Stimulated activated memory B cell treated with anti-CD40 and anti-IgM and Interleukin-4, amounts not matched to agents 10 μg/mL and 1 μg/mL and 100 μg/mL, for 72 hours (primary cell): ENCODE results near the gene GPS1.

Source experiments
- ATAC-seq: fragments of 150-1000 bp; cut with Tn5 transposase; 2 replicates; pipeline ENCODE4 v1.10.0; 2021
- H3K27ac Mint-ChIP-seq: one replicate; pipeline ENCODE4 v1.8.0; 2022; ENCODE audit warnings: mild to moderate bottlenecking, mixed read lengths
- H3K27me3 Mint-ChIP-seq: one replicate; pipeline ENCODE4 v1.8.0; 2022; ENCODE audit warnings: mixed read lengths
- H3K36me3 Mint-ChIP-seq: one replicate; pipeline ENCODE4 v1.8.0; 2022; ENCODE audit warnings: mixed read lengths
- H3K4me1 Mint-ChIP-seq: one replicate; pipeline ENCODE4 v1.8.0; 2022; ENCODE audit warnings: mixed read lengths
- H3K4me3 Mint-ChIP-seq: one replicate; pipeline ENCODE4 v1.8.0; 2022; ENCODE audit warnings: mild to moderate bottlenecking, moderate library complexity, mixed read lengths
- H3K9me3 Mint-ChIP-seq: one replicate; pipeline ENCODE4 v1.8.0; 2022; ENCODE audit warnings: mixed read lengths

GPS1 gene

DNA sequence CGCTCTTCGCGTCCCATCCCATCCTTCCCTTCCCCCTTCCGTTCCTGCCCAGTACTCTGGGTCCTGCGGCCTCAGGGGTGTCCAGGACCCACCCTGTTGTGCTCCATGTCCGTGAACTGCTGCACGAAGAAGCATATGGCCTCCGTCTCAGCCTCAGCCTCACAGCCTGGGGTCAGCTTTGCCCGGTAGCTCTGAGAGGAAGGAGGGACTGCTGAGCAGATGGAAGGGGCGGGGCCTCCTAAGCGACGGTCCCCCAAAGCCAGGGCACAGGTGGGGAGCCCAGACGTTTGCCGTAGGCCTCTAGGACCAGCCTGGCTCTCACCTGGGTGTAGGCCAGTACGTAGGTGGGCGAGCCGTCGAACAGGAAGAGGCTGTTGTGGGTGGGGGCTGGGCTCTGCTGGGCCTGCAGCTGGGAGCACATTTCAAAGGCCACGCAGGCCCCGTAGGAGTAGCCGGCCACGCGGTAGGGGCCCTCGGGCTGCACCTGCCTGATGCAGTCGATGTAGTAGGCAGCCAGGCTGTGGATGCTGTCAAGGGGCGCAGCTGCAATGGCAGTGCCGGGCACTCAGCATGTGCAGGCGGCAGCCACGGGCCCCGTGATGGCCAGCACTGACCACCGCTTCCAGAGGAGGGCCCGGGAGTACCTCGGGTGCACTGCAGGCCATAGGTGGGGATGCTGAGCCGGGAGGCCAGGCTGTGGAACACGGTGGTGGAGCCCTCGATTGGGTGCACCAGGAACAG lies 28.5 kb downstream of the GPS1 start:
- H3K4me3 Mint-ChIP-seq = no peak overlapping the region

DNA sequence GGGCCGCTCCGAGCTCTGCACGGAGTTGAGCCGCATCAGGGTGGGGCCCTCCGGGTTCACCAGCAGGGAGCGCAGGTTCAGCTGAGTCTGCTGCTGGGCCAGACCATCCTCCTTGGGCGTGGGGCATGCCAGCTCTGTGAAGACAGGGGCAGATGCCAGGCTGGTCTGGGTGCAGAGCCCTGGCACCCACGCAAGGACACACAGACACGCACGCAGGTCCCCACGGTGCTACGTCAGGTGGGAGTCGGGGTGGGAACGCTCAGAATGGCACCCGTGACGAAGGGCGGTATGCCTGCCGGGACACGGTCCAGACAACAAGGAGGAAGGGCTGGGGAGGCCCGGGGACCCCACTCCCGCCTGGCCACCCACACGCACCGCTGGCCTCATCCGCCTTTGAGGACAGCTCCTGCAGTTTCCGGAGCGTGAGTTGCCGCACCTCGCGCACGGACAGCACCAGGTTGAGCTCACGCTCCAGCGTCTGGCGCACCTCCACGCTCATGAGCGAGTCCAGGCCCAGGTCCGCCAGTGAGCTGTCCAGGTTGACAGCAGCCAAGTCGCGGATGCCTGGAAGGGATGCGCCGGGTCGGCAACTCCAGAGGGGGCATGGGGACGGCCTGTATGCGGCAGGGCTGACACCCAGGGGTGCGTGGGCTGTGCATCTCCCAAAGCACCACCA lies 29.2 kb downstream of the GPS1 start:
- peaks cover 9% of the 10 kb centered on the region for H3K27me3 Mint-ChIP-seq
- H3K4me1 Mint-ChIP-seq = peaks cover 5% of the 10 kb centered on the region
- H3K36me3 Mint-ChIP-seq = peaks cover 72% of the 10 kb centered on the region
- no peak overlapping the region for H3K27ac Mint-ChIP-seq
- no peak for ATAC-seq
- no peak overlapping the region for H3K4me3 Mint-ChIP-seq
- no peaks in the 10 kb centered on the region for H3K9me3 Mint-ChIP-seq

More for the DNA sequence above, 28.5 kb downstream of the GPS1 start:
- Mint-ChIP-seq H3K9me3 (no peaks in the 10 kb centered on the region), H3K36me3 (peaks cover 72% of the 10 kb centered on the region), H3K27me3 (peaks cover 9% of the 10 kb centered on the region), H3K27ac (no peak overlapping the region), H3K4me1 (peaks cover 5% of the 10 kb centered on the region)
- ATAC-seq = no peak

DNA sequence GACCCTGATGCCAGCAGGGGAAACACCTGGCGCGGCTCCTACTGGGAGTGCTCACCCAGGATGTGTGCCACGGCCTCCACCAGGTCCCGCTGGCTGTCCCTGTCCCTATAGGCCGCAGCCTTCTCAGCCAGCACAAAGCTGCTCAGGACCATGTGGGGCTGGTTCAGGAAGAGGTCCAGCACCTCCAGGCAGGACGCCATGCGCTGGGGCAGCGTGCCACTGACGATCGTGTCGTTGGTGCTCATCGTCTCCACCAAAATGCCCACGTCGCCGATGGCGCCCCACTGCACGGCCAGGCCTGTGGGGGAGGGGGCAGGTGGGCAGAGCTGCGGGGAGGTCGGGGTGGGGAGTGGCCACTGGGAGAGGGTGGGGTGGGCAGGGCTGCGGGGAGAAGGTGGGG lies 29.8 kb downstream of the GPS1 start:
- Mint-ChIP-seq H3K27ac (no peak overlapping the region), H3K27me3 (peaks cover 4% of the 10 kb centered on the region)

DNA sequence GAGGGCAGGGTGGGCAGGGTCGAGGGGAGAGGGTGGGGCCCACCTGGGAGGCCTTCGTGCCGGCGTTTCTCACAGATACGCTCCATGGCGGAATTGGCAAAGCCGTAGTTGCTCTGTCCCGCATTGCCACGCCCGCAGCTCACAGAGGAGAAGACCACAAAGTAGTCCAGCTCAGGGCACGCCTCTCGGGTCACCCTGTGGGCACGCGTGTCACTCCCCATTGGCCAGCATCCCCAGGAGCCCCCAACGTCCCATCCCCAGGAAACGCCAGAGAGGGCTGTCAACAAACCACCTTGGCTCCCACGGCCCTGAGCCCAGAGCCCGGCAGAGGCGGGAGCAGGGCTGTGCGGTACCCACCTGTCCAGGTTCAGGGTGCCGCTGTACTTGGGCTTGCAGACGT lies 30.3 kb downstream of the GPS1 start:
- no peaks in the 10 kb centered on the region for H3K27me3 Mint-ChIP-seq
- H3K4me3 Mint-ChIP-seq = no peak overlapping the region
- no peaks in the 10 kb centered on the region for H3K9me3 Mint-ChIP-seq
- no peaks in the 10 kb centered on the region for H3K4me1 Mint-ChIP-seq
- no peak for ATAC-seq
- no peak overlapping the region for H3K27ac Mint-ChIP-seq
- H3K36me3 Mint-ChIP-seq = peaks cover 67% of the 10 kb centered on the region

More for the DNA sequence above, 29.8 kb downstream of the GPS1 start:
- no peaks in the 10 kb centered on the region for H3K9me3 Mint-ChIP-seq
- no peak for ATAC-seq
- H3K4me1 Mint-ChIP-seq = peaks cover 2% of the 10 kb centered on the region
- no peak overlapping the region for H3K4me3 Mint-ChIP-seq
- H3K36me3 Mint-ChIP-seq = peaks cover 71% of the 10 kb centered on the region

DNA sequence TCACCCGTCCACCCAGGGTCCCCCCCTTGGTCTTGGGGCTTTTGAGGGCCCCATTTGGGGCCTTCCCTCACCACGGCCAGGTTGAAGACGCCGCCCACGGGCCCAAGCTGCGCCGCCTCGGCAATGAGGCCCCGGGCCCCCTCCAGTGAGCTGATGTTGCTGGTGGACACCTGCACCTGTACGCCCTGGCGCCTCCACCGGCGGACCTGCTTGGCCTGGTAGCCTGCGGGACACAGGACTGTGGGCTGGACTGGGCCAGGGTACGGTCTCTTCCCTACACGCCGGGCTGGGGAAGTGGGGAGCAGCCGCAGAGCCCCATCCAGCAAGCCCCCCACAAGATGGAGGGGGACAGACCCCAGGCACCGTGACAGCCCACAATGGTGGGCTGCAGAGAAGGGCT lies 30.8 kb downstream of the GPS1 start:
- Mint-ChIP-seq H3K27ac (no peak overlapping the region), H3K9me3 (no peaks in the 10 kb centered on the region), H3K27me3 (no peaks in the 10 kb centered on the region), H3K4me3 (no peak overlapping the region), H3K36me3 (peaks cover 65% of the 10 kb centered on the region), H3K4me1 (no peaks in the 10 kb centered on the region)
- ATAC-seq = no peak

DNA sequence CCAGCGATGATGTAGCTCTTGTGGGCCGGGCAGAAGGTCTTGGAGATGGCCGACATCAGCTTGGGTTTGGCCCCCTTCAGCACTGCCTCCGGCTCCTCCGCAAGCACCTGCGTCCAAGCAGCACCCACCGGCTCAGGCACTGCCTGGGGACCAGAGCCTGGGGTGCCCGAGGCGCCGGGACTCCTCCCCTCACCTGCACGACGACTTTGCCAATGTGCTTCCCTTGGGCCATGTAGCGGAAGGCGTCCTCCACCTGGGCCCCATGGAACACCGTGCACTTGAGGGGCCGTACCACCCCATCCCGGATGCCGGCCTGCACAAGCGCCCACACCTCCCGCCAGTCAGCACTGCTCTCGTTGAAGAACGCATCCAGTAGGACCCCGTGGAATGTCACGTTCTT lies 31.3 kb downstream of the GPS1 start:
- Mint-ChIP-seq H3K27me3 (no peaks in the 10 kb centered on the region), H3K9me3 (no peaks in the 10 kb centered on the region), H3K36me3 (peaks cover 61% of the 10 kb centered on the region), H3K4me3 (no peak overlapping the region), H3K27ac (no peak overlapping the region), H3K4me1 (no peaks in the 10 kb centered on the region)
- ATAC-seq = no peak

DNA sequence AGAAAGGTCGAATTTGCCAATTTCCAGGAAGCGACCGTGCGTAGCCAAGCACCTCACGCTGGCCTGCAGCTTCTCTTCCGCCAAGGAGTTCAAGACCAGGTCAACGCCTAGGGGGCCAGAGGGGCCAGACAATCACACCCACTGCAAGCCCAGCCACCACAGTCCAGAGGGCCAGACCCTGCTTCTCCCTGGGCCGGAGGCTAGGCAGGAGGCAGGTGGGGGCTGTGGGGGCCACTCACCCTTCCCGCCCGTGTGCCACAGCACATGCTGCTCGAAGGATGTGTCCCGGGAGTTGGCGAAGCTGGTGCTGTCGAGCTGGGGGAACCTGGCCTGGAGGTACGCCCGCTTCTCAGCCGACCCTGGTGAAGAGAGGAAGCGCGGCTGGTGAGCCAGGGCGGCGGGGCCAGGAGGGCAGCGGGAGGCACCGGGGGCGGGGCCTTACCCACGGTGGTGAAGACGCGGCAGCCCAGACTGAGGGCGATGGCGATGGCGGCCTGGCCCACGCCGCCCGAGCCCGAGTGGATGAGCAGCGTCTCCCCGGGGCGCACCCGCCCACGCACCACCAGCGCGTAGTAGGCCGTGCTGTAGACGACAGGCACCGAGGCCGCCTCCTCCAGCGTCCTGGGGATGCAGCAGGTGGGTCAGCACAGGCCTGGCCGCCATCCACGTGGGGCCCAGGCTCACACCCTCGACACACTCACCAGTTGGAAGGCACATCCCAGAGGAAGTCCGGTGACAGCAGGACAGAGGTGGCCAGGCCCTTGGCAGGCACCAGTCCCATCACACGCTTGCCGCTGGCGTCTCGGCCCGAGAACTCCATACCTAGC lies 32.0 kb downstream of the GPS1 start:
- no peak overlapping the region for H3K27ac Mint-ChIP-seq
- no peaks in the 10 kb centered on the region for H3K27me3 Mint-ChIP-seq
- H3K36me3 Mint-ChIP-seq = peaks cover 60% of the 10 kb centered on the region
- no peak for ATAC-seq
- no peaks in the 10 kb centered on the region for H3K4me1 Mint-ChIP-seq
- no peaks in the 10 kb centered on the region for H3K9me3 Mint-ChIP-seq
- no peak overlapping the region for H3K4me3 Mint-ChIP-seq

DNA sequence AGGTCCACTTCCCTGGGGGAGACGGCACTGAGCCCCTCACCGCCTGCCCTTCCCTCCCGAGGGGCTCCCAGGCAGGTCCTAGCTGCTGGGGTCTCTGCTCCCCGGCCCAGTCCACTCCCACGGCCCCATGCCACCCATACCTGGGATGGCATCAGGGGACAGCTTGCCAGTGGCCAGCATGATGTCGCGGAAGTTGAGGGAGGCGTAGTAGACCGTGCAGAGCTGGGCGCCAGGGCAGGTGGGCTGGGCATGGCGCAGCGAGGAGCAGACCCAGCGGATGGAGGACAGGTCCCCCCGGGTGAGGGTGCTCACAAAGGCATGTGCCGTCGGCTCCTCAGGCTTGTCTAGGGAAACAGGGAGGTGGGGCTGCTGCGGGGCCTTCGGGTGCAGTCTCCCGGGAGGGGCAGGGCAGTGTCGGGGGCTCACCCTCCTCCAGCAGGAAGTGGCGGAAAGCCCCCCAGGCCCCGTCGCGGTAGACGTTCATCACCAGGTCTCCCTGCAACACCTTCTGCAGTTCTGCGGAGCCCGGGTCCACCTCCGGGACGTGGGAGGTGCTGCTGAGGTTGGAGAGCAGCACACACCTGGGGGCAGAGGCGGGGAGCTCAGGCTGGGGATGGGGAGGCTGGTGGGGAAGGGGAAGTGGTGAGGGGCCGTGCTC lies 32.8 kb downstream of the GPS1 start:
- Mint-ChIP-seq H3K27me3 (no peaks in the 10 kb centered on the region), H3K36me3 (peaks cover 55% of the 10 kb centered on the region), H3K4me1 (no peaks in the 10 kb centered on the region), H3K27ac (no peak overlapping the region), H3K4me3 (no peak overlapping the region), H3K9me3 (no peaks in the 10 kb centered on the region)
- no peak for ATAC-seq

DNA sequence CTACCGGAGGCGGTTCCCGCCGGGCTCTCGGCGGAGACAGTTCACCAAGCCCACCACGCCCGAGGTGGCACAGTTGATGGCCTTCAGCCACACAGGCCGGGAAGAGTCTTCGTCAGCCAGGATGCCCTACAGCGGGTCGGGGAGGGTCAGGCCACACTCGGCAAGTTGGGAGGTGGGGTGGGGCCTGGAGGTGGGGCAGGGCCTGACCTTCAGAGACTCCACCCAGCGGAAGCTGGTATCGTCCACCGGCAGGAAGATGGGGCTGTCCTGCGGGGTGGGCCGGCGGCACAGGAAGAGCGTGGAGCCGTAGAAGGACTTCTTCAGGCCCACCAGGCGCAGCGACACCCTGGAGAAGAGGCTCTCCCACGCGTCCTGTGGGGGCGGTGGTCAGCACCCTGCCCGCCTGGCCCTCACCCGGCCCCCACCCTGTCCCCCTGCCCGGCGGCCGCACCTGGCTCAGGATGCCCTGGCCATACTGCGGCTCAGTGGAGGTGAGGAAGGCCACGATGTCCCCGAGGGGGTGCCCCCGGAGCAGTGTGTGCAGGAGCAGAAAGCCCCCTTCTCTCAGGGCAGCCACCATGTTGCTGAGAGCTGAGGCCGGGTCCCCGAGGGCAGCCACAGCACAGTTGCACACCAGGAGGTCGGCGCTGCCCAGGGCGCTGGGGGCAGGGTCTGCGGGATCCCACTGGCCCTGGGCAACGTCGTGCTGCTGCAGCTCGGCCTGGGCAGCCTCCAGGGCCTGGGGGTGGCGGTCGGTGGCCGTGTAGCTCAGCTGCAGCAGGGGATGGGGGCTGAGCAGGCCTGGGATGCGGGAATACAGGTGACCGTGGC lies 33.5 kb downstream of the GPS1 start:
- Mint-ChIP-seq H3K36me3 (peaks cover 47% of the 10 kb centered on the region), H3K9me3 (no peaks in the 10 kb centered on the region), H3K4me1 (no peaks in the 10 kb centered on the region), H3K27me3 (no peaks in the 10 kb centered on the region), H3K27ac (no peak overlapping the region), H3K4me3 (no peak overlapping the region)
- ATAC-seq = no peak

DNA sequence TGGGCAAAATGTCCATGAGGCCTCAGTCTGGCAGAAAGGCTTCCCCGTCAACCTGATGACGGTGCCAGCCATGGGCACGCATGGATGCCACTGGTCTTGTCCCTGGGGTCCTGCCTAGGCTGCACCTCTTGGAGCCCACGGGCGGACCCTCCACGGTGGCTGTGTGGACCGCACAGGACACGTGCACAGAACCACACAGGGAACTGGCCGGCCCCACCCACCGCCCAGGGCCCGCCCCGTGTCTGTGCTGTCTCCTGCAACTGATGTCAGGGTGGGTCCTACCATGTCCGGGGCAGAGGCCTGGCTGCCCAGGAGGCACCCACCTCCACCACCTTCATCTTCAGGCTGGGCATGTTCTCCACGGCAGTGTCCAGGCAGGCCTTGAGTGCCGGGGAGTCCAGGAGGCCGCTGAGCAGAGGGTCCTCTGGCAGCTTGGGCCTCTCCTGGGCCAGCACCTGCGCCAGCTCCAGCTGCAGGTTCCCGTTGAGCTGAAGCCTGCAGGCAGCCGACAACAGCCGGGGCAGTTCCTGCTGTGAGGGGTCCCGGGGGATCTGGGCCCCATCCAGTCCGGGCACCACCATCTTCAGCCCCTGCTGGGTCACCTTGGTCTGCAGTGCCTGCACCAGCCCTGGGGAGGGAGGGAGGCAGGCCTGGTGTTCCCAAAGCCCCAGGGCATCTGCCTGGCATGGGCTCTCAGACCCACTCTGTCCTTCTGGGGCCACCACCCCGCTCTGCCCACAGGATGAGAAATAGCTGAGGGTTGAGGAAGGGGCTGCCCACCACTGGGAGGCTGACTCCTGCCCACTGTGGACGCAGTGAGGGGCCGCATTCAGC lies 34.5 kb downstream of the GPS1 start:
- no peak for ATAC-seq
- Mint-ChIP-seq H3K4me3 (no peak overlapping the region), H3K36me3 (peaks cover 38% of the 10 kb centered on the region), H3K27ac (no peak overlapping the region), H3K4me1 (no peaks in the 10 kb centered on the region), H3K9me3 (no peaks in the 10 kb centered on the region), H3K27me3 (no peaks in the 10 kb centered on the region)

DNA sequence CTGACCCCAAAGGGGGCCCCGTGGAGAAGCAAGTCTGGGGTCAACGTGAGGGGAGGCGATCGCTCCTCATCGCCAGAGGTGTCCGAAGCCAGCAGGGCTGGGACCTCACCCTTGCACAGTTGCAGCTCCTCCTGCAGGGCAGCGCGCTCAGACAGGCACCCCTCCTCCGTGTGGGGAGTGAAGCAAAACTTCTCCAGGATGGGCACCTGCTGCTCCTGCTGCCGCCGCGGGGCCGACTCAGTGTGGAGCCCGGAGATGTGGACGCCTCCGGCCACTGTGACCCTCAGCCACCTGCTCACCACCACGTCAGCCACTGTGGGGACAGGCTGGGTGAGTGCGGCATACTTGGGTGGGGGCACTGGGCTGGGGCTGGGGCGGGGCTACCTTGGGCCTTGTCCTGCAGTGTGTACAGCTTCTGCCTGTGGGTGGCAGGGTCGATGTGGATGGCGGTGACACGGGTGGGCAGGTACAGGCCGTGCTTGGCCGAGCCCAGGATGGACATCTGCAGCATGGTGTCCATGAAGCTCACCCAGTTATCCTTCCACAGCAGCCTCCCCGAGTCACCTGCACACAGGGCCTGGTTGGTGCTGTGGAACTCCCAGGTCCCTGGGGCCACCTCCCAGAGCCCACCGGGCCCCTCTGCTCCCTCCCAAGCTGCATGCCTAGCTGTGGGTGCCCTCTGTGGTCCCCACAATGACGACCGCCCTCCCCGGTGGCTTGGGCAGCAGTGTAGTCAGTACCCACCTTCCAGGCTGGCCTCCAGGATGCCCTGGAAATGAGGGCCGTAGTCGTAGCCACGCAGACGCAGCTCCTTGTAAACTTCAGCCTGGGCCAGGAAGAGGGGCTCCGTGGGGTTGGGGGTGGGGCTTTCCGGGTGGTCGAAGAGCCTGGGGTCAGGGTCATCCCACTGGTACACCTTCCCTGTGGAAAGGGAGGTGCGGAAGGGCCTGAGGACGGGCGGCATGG lies 35.5 kb downstream of the GPS1 start:
- Mint-ChIP-seq H3K4me1 (no peaks in the 10 kb centered on the region), H3K4me3 (no peak overlapping the region), H3K27ac (no peak overlapping the region), H3K36me3 (peaks cover 43% of the 10 kb centered on the region), H3K9me3 (no peaks in the 10 kb centered on the region), H3K27me3 (no peaks in the 10 kb centered on the region)
- ATAC-seq = no peak

DNA sequence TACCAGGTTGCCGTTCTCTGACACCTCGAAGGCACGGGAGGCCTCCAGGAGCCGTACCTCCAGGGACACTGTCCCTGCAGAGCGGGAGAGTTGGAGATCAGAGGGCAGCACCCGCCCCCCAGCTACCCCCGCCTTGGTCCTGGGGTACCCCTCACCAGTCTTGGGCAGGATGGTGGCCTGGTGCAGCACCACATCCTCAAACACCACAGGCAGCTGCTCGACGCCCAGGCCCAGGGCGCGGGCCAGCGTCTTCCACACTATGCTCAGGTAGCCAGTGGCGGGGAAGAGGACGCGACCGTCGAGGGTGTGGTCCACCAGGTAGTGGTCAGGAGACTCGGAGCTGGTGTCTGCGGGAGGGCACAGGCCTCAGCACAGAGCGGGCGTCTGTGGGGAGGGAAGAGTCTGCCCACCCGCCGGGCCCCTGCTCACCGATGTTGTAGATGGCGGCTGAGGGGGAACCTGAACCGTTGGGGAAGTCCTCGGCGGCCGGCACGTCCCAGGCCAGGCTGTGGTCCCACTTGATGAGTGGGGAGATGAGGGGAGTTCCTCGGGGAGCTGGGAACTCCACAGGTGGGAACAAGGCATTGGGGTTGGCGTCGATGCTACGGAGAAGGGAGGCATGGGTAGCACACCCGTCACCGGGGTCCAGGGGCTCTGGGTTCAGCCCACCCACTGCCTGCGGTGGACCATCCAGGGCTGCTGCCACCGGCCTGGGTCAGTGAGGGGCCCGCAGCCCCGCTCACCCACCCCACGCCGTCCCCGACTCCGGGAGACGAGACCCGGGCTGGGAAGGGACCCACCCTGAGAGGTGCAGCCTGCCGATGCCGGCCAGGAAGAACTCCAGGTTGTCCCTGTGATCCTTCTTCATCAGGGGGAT lies 36.5 kb downstream of the GPS1 start:
- H3K27me3 Mint-ChIP-seq = no peaks in the 10 kb centered on the region
- no peaks in the 10 kb centered on the region for H3K4me1 Mint-ChIP-seq
- H3K27ac Mint-ChIP-seq = no peak overlapping the region
- peaks cover 38% of the 10 kb centered on the region for H3K36me3 Mint-ChIP-seq
- H3K9me3 Mint-ChIP-seq = no peaks in the 10 kb centered on the region
- ATAC-seq = no peak
- H3K4me3 Mint-ChIP-seq = no peak overlapping the region
